HG03196 (cell line): ENCODE measurements around the gene TIMP4.
A peak's percentile ranks its signal among the peaks of the same experiment; 100 is the strongest.

Source experiments
- ATAC-seq: cut with Tn5 transposase; IDR thresholded peaks from one replicate; pipeline ENCODE4 v1.9.1; 2021; ENCODE audit not compliant: unreplicated experiment

Gene TIMP4

GRCh38 chr3:12186046-12186445 lies 27.3 kb upstream of the TIMP4 start:
- no peak for ATAC-seq

GRCh38 chr3:12185172-12185710 lies 26.5 kb upstream of the TIMP4 start:
- no peak for ATAC-seq

- ATAC-seq: no peak
These were observed 25.8 kb upstream of the TIMP4 start for GRCh38 chr3:12184541-12184940.

- ATAC-seq: no peak
These were observed 24.2 kb upstream of the TIMP4 start for GRCh38 chr3:12182687-12183441.

- no peak for ATAC-seq
These were observed 23.1 kb upstream of the TIMP4 start for GRCh38 chr3:12181806-12182205.

GRCh38 chr3:12181301-12181700 lies 22.6 kb upstream of the TIMP4 start:
- ATAC-seq: no peak

GRCh38 chr3:12180631-12181030 lies 21.9 kb upstream of the TIMP4 start:
- no peak for ATAC-seq

GRCh38 chr3:12180218-12180617 lies 21.5 kb upstream of the TIMP4 start:
- ATAC-seq: no peak

- no peak for ATAC-seq
These were observed 20.7 kb upstream of the TIMP4 start for GRCh38 chr3:12179441-12179840.

GRCh38 chr3:12178091-12178820 lies 19.5 kb upstream of the TIMP4 start:
- ATAC-seq: no peak

- ATAC-seq: no peak
These were observed 18.4 kb upstream of the TIMP4 start for GRCh38 chr3:12177126-12177525.

GRCh38 chr3:12175844-12176453 lies 17.2 kb upstream of the TIMP4 start:
- peak; percentile 83 for ATAC-seq

- no peak for ATAC-seq
These were observed 16.5 kb upstream of the TIMP4 start for GRCh38 chr3:12175137-12175593.

GRCh38 chr3:12170207-12170606 lies 11.5 kb upstream of the TIMP4 start:
- no peak for ATAC-seq

GRCh38 chr3:12165909-12166308 lies 7.2 kb upstream of the TIMP4 start:
- no peak for ATAC-seq

GRCh38 chr3:12159227-12159601 lies 502 bp upstream of the TIMP4 start:
- ATAC-seq: no peak

- ATAC-seq: no peak
These were observed 1.7 kb downstream of the TIMP4 start for GRCh38 chr3:12157026-12157425.

- no peak for ATAC-seq
These were observed 2.9 kb downstream of the TIMP4 start for GRCh38 chr3:12155828-12156227.

GRCh38 chr3:12155264-12155663 lies 3.4 kb downstream of the TIMP4 start:
- no peak for ATAC-seq

GRCh38 chr3:12154151-12154550 lies 4.6 kb downstream of the TIMP4 start:
- no peak for ATAC-seq

- no peak for ATAC-seq
These were observed 8.6 kb downstream of the TIMP4 start for GRCh38 chr3:12150112-12150511.

GRCh38 chr3:12149029-12149428 lies 9.7 kb downstream of the TIMP4 start:
- ATAC-seq: no peak
